NCI-H82 (cell line): ENCODE data around the gene RNF227.

Source experiments
- DNase-seq: peaks from one replicate; lab custom pipeline; 2025; lab: John Stamatoyannopoulos, UW

The RNF227 gene

DNA sequence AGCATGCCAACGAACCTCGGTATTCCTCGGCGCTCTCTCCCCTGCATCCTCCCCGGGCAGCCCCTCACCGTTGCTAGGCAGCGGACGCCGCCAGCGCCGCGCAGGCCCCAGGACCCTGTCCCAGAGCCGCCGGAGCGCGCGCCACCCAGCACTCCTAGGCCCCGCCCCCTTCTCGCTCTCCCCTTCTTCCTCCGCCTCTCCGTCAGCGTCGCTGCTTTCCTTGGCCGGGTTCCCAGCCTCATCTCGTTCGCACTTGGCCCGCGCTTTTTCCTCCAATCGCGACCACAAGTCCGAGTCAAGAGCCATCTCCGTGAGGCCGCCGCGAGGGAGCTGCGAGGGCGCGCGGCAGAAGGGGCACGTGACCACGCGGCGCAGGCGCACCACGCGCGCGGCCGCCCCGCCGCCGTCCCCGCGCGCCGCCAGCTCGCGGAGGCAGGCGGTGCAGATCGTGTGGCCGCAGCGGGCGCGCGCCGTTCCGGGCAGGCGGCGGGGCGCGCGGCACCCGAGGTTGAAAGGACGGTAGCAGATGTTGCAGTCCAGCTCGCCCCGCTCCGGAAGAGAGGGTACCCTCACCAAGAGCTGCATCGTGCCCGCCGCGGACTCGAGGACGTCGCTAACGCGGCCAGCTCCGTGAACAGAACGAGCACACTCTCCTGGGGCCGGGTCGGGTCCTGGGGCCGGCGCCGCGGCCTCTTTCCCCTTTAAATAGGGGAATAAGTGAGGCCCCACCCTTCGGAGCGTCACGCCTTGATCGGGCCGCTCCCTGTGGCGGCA, at the start of gene RNF227:
TSS of gene RNF227 (minus strand) at position 679 of the 774 bp plus-strand sequence. CDS start at position 585, 94 bp downstream.
- peak; percentile 98 for DNase-seq

DNA sequence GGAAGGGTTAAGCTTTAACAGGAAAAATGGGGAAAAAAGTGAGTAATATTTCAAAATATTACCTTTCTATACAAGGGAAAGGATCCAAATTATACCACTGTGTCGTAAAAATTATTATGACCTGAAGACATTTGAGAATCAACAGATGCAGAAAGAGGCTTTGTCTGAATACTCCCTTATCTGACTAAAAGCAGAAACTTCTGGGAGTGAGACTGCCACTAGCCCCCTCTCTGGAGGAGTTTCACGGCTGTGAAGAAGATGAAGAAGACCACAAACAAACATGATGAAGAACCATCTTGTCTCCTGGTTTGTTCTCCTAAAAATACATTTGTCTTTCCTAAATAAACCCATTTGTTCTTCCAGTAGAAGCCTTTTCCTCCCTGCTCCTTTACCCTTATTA, 45.3 kb upstream of the RNF227 start:
- DNase-seq, result no peak

DNA sequence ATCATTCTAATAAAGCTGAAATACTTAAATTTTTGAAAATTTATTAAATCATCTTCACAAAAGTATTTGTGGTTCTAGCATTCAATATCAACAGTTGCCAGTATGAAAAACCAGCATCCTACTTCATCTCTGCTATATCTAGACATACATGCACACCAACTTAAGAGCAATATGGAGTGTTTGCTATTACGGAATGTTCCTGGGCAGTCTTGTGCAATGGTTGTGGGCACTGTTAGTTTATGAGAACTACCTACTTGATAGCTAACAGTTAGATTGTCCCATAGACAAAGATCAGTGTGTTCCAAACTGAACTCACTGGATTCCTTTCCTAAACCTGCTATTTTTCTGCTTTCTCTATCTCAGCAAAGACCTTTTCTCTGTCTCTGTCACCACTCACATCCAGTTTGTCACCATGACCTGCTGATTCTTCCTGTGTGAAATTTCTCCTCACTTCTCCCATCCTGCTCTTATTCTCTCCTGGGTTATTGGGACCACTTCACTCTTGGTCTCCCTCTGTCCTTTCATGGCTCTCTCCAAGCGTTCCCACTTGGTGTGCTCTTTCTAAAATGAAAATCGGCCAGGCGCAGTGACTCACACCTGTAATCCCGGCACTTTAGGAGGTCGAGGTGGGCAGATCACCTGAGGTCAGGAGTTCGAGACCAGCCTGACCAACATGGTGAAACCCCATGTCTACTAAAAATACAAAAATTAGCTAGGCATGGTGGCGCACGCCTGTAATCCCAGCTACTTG, 43.6 kb upstream of the RNF227 start:
- DNase-seq, result no peak

DNA sequence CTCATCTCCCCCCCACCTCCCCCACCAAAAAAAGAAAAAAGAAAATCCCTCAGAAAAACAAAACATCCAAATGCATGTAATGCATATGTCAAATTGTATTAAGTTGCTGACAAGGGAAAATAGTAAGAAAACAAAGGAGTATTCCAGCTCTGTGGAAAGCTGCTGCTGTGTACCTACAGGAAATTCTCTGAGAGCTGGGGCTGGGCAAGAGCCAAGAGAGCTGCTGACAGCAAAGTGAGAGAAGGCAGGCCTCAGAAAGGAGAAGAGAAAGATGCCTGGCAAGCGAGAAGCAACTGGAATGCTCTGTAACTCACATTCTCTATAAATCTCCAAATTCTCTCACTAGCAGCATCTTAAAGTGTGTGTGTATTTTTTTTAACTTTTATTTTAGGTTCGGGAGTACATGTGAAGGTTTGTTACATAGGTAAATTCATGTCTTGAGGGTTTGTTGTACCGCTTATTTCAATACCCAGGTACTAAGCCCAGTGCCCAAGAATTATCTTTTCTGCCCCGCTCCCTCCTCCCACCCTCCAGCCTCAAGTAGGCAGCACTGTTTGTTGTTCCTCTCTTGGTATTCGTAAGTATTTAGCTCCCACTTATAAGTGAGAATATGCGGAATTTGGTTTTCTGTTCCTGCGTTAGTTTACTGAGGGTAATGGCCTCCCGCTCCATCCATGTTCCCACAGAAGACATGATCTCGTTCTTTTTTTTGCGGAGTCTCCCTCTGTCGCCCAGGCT, 40.3 kb upstream of the RNF227 start:
- DNase-seq, result no peak

DNA sequence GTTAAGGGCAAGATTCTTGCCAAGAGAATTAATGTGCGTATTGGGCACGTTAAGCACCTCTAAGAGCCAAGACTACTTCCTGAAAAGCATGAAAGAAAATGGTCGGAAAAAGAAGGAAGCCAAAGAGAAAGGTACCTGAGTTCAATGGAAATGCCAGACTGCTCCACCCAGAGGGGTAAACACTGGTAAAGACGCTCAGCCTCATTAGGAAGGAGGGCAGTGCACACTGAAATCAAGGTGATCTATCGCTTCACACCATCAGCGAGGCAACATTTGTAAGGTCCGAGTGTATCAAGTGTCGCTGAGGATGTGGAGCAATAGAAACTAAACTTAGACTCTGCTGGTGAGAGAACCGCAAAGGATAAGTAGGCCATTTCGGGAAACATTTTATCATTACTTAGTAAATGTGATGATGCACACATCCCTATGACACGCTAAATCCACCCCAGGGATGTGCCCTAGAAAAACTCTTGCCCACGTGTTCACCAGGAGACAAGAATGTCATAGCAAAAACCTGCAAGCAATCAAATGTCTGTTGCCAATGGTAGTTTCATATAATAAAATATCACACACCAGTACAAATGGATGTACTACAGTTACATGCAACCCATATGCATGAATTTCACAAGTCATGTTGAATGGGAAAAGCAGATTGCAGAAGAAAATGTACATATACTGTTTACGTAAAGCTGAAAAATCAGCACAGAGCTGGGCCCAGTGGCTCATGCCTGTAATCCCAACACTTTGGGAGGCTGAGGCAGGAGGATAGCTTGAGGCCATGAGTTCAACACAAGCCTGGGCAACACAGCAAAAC, 39.5 kb upstream of the RNF227 start:
- DNase-seq, result no peak

DNA sequence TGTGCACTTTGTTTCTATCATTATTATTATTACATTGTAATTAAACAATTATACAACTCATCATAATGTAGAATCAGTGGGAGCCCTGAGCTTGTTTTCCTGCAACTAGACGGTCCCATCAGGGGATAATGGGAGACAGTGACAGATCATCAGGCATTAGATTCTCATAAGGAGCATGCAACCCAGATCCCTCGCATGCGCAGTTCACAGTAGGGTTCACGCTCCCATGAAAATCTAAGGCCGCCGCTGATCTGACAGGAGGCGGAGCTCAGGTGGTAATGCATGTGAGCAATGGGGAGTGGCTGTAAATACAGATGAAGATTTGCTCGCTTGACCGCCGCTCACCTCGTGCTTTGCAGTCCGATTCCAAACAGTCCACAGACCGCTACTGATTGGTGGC, 37.2 kb upstream of the RNF227 start:
- peak; percentile 12 for DNase-seq

DNA sequence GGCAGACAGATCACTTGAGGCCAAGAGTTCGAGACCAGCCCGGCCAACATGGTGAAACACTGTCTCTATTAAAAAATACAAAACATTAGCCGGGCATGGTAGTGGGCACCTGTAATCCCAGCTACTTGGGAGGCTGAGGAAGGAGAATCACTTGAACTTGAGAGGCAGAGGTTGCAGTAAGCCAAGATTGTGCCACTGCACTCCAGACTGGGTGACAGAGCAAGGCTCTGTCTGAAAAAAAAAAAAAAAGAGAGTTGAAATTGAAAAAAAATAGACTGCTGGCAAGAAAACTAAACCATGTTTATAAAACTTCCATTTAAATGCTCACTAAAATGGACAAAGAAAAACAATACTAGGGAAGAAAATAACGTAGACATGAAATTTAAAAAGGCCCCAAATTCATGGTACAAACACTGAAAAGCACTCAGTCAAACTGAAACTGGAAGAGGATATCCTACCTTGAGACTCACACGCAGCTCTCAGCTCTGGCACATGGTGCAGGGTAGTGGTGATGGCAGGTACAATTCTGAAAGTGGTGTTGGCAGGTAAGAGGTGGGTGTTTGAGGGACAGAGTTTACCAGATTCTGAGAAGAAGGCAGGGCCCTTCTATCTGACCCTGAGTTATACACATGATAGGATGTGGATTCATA, 35.2 kb upstream of the RNF227 start:
- no peak for DNase-seq

DNA sequence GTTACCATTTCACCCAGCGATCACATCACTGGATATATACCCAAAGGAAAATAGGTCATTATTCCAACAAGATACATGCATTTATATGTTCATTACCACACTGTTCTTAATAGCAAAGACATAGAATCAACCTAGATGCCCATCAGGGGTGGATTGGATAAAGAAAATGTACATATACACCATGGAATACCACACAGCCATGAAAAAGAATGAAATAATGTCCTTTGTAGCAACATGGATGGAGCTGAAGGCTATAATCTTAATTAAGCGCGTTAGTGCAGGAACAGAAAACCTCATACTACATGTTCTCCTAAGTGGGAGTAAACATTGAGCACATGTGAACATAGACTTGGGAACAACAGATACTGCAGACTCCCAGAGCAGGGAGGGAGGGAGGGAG, 34.5 kb upstream of the RNF227 start:
- no peak for DNase-seq

DNA sequence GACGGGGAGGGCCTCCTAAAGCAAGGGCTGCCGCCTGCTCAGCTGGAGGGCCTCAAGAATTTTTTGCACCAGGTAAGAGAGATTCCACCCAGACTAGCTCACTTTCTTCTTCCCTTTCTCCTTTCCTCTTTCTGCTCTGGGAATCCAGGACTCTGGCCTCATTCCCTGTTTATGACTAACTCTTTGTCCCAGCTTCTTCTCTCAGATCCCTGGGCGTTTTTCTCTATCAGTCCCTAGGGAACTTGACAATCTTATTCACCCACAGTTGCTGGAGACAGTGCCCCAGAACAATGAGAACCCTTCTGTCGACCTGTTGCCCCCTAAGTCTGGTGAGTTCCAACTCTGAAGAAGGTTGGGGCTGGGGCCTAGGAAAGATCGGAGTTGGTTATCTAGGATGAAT, 31.6 kb upstream of the RNF227 start:
- no peak for DNase-seq

DNA sequence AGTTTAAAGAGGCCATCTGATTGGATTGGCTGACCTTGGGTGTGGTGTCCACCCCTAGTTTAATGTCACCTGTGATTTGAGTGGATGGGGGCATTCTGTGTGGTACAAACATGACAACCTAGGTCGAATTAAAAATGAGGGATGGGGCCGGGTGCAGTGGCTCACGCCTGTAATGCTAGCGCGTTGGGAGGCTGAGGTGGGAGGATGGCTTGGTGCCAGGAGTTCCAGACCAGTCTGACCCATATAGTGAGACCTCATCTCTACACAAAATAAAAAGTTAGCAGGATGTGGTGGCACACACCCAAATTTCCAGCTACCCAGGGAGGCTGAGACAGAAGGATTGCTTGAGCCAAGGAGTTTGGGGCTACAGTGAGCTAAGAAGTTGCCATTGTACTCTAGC, 30.4 kb upstream of the RNF227 start:
- DNase-seq, result no peak

DNA sequence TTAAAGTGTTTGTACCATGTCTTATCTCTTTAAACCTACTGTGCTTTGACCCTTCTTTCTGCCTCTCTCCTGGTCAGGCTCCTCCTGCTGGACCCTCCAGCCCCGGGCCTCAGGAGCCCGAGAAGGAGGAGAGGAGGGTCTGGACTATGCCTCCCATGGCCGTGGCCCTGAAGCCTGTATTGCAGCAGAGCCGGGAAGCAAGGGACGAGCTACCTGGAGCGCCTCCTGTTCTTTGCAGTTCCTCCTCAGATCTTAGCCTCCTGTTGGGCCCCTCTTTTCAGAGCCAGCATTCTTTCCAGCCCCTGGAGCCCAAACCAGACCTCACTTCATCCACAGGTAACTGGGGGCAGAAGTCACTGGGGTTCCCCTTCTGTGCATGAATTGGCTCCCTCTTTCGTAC, 29.6 kb upstream of the RNF227 start:
- DNase-seq, result no peak

DNA sequence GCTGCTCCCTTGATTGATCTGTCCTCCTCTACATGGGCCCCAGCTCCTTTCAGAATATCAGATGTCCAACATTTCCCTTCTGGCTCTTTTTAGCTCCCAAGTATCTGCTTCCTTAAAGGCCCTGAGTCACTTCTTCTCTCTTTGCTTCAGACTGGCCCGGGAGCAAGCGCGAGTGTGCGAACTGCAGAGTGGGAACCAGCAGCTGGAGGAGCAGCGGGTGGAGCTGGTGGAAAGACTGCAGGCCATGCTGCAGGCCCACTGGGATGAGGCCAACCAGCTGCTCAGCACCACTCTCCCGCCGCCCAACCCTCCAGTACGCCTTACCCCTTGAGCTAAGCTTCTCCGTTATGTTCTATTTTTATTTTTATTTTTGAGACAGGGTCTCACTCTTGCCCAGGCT, 28.2 kb upstream of the RNF227 start:
- no peak for DNase-seq

DNA sequence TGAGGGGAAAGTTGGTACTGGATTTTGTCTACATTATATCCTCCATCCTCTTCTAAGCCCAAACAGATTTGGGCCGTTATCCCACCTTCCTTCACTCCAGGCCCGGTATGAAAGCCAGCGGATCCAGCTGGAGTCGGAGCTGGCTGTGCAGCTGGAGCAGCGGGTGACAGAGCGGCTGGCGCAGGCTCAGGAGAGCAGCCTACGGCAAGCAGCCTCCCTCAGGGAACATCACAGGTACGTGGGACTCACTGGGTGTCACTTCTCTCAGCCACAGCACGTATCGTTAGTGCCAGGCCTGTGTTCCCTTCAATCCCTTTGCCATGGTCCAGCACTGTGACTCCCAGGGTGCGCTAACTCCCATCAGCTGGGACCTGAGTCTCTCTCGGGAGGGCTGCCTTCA, 27.2 kb upstream of the RNF227 start:
- DNase-seq, result no peak

DNA sequence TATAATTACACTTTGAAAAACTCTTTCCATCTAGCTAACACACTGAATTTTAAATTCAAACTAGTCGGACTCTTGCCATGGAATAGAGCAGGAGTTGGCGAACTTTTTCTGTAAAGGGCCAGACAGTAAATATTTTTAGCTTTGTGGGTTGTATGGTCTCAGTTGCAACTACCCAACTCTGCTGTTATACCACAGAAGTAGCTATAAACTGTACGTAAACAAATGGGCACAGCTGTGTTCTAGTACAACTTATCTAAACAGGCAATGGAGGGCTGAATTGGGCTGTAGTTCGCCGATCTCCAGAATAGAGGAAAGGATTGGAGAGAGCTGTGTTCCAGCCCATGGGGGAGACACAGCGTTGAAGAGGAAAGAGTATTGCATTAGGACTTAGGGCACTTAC, 24.7 kb upstream of the RNF227 start:
- no peak for DNase-seq

DNA sequence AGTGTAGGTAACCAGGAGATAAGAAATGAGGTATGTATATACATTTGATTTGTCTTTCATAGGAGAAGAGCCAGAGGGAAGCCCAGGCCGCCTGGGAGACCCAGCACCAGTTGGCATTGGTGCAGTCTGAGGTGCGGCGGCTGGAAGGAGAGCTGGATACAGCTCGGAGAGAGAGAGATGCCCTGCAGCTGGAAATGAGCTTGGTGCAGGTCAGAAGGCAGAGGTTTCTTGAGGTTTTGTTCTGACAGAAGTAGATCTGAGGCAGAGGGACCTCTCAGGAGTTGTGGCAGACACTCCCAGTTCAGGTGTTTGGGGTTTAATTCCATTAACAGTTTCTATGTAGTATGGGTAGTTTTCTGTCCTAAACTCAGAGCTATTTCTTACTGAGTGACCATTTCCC, 23.9 kb upstream of the RNF227 start:
- no peak for DNase-seq

DNA sequence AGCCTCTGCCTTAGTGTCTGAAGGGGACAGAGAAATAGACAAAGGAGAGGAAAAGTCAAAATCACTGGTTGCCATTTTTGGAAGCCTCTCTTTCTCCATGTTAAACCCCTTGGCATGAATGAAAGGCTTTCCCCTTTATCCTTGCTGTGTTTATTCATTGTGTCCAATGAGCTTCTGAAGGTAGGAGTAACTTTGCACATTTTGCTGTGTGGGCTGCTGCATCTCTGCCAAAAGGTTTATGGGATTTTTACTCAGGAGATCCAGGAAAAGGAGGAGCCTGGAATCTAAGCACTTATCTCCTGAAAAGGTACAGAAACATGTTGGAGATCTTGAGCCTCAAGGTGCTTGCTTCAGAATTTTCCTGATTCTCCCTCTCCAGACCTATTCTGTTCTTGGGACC, 19.8 kb upstream of the RNF227 start:
- DNase-seq, result no peak

DNA sequence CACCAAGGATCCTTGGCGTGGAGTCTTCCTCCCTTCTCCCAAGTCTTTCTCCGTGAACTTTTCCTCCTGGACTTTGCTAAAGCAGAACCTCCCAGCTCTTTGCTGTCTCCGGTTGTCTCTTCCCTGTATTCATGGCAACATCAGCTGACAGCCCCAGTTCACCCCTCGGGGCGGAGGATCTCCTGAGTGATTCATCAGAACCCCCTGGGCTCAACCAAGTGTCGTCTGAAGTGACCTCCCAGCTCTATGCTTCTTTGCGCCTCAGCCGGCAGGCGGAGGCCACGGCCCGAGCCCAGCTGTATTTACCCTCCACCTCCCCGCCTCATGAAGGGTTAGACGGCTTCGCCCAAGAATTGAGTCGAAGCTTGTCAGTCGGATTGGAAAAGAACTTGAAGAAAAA, 16.9 kb upstream of the RNF227 start:
- DNase-seq, result peak; percentile 71

DNA sequence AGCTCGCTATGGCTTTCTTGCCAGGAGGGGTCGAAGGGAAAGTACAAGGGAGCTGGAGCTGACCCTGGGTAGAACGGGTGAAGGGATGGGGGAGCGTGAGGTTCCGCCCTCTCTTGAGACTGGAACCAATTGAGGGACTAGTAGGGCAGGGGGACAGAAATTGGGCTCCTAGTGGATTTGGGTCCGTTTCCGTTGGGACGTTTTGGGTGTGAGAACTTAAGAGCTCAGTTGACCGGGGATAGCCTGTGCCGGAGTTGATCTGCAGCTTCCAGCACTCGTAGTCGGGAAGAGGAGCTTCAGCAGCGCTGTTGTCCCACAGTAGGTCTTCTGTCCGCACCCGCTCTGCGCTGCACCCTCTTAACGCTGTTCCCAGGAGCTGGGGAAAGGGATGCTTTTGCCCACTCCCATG, 16.4 kb upstream of the RNF227 start:
- DNase-seq, result peak; percentile 73

DNA sequence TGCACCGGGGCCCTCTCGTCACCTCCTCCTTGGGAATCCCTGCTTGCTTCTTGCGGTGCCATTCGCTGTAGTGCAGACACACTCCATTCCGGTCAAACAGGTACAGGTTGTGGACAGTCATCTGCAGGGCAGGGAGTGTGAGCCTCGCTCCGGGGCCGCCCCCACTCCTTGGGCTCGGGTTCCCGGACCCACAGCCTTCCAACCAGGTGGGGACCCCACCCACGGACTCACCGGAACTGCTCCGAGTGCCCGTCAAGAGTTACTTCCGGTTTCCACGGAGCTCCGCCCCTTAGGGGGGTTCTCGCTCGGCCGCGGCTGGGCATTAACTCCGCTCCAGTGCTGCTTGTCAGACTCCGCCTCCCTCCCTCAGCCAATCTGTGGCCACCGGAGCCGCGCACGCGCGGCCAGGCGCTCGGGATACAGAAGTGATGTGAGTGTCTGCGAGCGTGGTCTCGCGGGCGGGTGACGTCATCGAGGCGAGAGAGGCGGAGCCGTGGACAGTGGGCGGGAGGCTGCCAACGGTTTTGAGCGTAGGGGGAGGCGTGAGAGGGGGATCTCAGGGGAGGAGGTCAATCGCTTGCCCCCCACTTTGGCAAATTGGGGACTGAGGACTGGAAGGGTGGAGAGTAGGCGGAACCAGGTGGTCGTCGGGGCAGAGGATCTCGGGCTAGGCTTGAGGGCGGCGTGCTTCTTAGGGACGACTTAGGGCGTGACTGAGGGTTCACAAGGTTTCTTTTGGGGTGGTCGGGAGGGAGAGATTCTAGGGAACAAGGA, 15.8 kb upstream of the RNF227 start, which contains the start of the genes CNTROB and TRAPPC1:
TSS of gene CNTROB (plus strand) at position 498 of the 774 bp plus-strand sequence. CDS start 874 bp downstream, outside the sequence.
TSS of gene TRAPPC1 (minus strand) at position 238 of the 774 bp plus-strand sequence. CDS start at position 121, 117 bp downstream.
- DNase-seq, result peak; percentile 100
